Right lobe of liver (tissue), 4 donors: ENCODE results near the gene FOXN4.

Experiments
- POLR2A ChIP-seq: fragments of 450-650 bp; IDR thresholded peaks from one replicate; pipeline ENCODE4 v1.6.1; 2017; ENCODE audit warnings: antibody characterized with exemption, mild to moderate bottlenecking
- TF ChIP-seq, protein P1 (sequence below), 4 donors: fragments of 200-600 bp in 3 of 4; fragments of 450-650 bp in 1 of 4; IDR thresholded peaks; one replicate each; pipeline versions ENCODE4 v1.5.1 to v1.8.0; 2016 to 2022; ENCODE audit warnings: antibody characterized with exemption in 4 of 4, mild to moderate bottlenecking in 2 of 4
- donor health status: DM: no; HTN: no; CAD: no.
- donor health status: DM: no; HTN: no; CAD: no.
- donor health status: DM: no; HTN: yes; CAD: no.

DNA sequence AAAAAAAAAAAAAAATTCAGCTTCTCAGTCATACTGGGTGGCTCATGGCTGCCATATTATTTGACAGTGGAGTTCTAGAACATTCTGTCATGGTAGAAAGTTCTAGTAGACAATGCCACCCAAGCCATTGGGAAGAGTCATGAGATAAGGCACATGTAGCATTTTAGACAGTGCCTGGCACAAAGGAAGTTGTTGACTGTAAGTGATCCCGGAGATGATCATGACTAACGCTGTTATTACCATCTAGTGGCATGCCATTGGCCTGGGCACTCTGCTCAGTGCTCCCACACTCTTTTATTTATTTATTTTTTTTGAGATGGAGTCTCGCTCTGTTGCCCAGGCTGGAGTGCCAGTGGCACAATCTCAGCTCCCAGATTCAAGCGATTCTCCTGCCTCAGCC lies 80.4 kb downstream of the FOXN4 start:
- TF ChIP-seq, protein P1, sequence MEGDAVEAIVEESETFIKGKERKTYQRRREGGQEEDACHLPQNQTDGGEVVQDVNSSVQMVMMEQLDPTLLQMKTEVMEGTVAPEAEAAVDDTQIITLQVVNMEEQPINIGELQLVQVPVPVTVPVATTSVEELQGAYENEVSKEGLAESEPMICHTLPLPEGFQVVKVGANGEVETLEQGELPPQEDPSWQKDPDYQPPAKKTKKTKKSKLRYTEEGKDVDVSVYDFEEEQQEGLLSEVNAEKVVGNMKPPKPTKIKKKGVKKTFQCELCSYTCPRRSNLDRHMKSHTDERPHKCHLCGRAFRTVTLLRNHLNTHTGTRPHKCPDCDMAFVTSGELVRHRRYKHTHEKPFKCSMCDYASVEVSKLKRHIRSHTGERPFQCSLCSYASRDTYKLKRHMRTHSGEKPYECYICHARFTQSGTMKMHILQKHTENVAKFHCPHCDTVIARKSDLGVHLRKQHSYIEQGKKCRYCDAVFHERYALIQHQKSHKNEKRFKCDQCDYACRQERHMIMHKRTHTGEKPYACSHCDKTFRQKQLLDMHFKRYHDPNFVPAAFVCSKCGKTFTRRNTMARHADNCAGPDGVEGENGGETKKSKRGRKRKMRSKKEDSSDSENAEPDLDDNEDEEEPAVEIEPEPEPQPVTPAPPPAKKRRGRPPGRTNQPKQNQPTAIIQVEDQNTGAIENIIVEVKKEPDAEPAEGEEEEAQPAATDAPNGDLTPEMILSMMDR (IDR thresholded peaks at IDR 0.05) = no peak
- no peak for TF ChIP-seq POLR2A
